GM12872 (cell line): ENCODE results near the gene MYO1G.

Source experiments
- TF ChIP-seq, protein P1 (sequence below): IDR thresholded peaks from 3 replicates; pipeline ENCODE4 v1.5.1; 2011; ENCODE audit warnings: low read depth, mild to moderate bottlenecking, low read length, moderate library complexity; ENCODE audit not compliant: insufficient read depth

The MYO1G gene

DNA sequence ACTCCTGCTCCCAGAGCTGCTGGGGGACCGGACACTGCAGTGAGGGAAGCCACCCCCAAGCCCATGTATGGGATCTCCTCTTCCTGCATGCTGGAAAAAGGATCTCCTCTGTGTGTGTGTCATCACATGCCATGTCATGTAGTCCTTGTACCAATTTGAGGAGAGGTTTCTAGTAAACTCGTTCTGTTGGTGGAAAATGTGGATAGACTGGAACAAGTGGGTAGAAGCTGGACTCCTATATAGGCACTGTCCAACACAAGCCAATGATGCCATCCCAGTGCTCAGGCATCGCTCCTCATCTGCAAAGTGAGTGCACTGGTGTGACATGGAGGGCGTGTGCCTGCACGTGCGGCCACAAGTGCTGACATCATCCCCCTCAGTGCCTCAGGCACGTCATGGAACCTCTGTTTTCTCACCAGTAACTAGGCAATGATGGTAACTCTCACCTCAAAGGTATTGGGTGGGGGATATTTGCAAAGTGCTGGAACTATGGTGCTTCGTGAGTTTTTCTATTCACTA lies 19.3 kb downstream of the MYO1G start:
- TF ChIP-seq, protein P1, sequence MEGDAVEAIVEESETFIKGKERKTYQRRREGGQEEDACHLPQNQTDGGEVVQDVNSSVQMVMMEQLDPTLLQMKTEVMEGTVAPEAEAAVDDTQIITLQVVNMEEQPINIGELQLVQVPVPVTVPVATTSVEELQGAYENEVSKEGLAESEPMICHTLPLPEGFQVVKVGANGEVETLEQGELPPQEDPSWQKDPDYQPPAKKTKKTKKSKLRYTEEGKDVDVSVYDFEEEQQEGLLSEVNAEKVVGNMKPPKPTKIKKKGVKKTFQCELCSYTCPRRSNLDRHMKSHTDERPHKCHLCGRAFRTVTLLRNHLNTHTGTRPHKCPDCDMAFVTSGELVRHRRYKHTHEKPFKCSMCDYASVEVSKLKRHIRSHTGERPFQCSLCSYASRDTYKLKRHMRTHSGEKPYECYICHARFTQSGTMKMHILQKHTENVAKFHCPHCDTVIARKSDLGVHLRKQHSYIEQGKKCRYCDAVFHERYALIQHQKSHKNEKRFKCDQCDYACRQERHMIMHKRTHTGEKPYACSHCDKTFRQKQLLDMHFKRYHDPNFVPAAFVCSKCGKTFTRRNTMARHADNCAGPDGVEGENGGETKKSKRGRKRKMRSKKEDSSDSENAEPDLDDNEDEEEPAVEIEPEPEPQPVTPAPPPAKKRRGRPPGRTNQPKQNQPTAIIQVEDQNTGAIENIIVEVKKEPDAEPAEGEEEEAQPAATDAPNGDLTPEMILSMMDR = no peak

DNA sequence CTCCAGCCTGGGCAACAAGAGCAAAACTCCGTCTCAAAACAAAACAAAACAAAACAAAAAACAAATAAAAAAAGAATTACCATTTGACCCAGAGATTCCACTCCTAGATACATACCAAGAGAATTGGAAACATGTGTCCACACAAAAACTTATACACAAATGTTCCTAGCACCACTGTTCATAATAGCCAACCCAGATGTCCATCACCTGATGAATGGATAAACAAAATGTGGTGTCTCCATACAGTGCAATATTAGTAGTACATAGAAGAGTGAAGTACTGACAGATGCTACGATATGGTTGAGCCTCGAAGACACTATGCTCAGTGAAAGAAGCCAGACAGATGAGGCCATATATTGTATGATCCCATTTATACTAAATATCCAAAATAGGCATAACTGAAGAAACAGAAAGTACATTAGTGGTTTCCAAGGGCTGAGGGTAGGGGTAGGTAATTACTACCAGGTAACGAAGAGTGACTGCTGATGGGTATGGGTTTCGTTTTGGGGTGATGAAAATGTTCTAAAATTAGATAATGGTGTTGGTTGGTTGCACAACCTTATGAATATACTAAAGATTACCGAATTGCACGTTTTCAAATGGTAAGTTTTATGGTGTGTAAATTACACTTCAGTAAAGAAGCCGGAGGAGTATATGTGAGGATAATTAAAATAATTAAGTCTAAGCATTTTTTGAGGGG lies 20.0 kb downstream of the MYO1G start:
- TF ChIP-seq, protein P1 = no peak

- TF ChIP-seq, protein P1 = no peak
Measured at GRCh38 chr7:44956157-44956766, 22.6 kb downstream of the MYO1G start.

DNA sequence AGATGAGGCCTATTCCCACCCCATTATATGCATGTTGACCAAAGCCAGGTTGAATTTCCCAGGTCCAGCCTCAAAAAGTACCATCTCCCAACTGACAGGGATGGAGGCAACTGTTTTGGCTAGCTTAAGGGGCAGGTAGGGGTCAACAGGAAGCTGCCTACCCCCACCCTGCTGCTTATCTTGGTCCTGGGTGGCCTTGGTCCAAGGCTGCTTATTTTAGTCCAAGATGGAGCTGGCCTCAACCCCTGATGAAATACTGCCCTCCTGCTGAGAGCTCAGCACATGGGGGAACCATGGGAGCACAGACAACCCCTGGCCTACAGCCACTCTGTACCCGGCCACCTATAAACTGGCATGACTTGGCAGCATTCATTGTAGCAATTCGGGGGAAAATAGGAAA lies 23.1 kb downstream of the MYO1G start:
- TF ChIP-seq, protein P1 = no peak

GRCh38 chr7:44953156-44953555 lies 25.7 kb downstream of the MYO1G start:
- TF ChIP-seq, protein P1 = no peak

DNA sequence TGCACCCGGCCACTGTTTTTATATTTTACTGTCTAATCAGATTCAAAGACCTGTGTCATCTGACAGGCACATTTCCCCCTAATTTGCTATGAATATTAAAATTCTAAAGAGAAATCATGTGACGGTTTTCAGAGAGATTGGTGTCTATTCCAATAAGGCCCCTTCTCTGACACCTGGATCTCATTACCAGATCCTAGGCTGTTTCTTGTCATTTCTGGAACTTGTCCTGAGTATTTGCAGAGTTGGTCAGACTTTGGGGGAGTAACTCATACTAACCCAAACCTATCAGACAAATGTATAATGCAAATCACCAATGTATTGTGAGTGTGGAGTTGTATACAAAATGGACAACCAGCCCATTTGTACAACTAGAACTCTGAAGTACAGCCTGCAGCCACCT lies 29.5 kb downstream of the MYO1G start:
- TF ChIP-seq, protein P1 = no peak

DNA sequence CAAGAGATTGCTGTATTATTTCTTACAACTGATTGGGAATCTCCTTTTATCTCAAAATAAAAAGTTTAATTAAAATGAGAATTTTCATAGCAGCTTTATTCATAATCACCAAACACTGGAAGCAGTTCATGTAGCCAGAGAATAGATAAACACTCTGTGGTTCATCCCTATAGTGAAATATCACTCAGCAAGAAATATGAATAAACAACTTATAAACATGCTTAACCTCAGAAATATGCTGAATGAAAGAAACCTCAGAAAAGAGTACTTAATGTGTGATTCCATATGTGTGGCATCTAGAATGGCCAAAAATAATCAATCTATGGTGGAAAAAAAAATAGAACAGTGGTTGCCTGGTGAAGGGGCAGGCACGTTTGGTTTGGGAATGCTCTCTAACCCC lies 33.3 kb downstream of the MYO1G start:
- TF ChIP-seq, protein P1 = no peak
